H9 (cell line): ENCODE results near the gene RBMS3. TPM values are rescaled to one million over a fixed set of nuclear protein-coding genes. Genes with fewer than 3 reads are reported as not detected.

Experiments used
- DNase-seq: peaks from one replicate; pipeline ENCODE4 v3.0.0-alpha.2; 2017
- H2AFZ ChIP-seq: one replicate; pipeline ENCODE4 v1.6.1; 2013; ENCODE audit warnings: mild to moderate bottlenecking, low read length, control low read depth, moderate library complexity
- H2AK5ac ChIP-seq: 2 replicates; pipeline ENCODE4 v1.6.1; 2013; ENCODE audit warnings: low read length, control low read depth, mixed read lengths; ENCODE audit not compliant: insufficient read length
- H2BK120ac ChIP-seq: one replicate; pipeline ENCODE4 v1.6.1; 2013; ENCODE audit warnings: low read depth, mild to moderate bottlenecking, low read length, control low read depth, inconsistent platforms; ENCODE audit not compliant: poor library complexity, severe bottlenecking
- H2BK12ac ChIP-seq: 2 replicates; pipeline ENCODE4 v1.6.1; 2013; ENCODE audit warnings: low read length, control low read depth, mixed read lengths, low read depth; ENCODE audit not compliant: insufficient read length
- H2BK15ac ChIP-seq: 2 replicates; pipeline ENCODE4 v1.6.1; 2013; ENCODE audit warnings: low read depth, low read length, control low read depth
- H2BK20ac ChIP-seq: one replicate; pipeline ENCODE4 v1.6.1; 2013; ENCODE audit warnings: low read depth, mild to moderate bottlenecking, low read length, control low read depth, inconsistent platforms; ENCODE audit not compliant: poor library complexity, severe bottlenecking
- H2BK5ac ChIP-seq: 2 replicates; pipeline ENCODE4 v1.6.1; 2013; ENCODE audit warnings: low read length, control low read depth, mixed read lengths; ENCODE audit not compliant: insufficient read length
- H3K14ac ChIP-seq: 2 replicates; pipeline ENCODE4 v1.6.1; 2013; ENCODE audit warnings: low read length, control low read depth; ENCODE audit not compliant: insufficient read depth
- H3K18ac ChIP-seq: 2 replicates; pipeline ENCODE4 v1.6.1; 2013; ENCODE audit warnings: low read depth, mild to moderate bottlenecking, mixed read lengths, low read length, control low read depth; ENCODE audit not compliant: insufficient read length
- H3K23ac ChIP-seq: 2 replicates; pipeline ENCODE4 v1.6.1; 2013; ENCODE audit warnings: low read length, control low read depth, mixed read lengths, low read depth; ENCODE audit not compliant: insufficient read length
- H3K23me2 ChIP-seq: 2 replicates; pipeline ENCODE4 v1.6.1; 2013; ENCODE audit warnings: low read depth, mild to moderate bottlenecking, mixed read lengths, low read length, control low read depth; ENCODE audit not compliant: insufficient read length, poor library complexity, severe bottlenecking
- H3K27ac ChIP-seq: 2 replicates; pipeline ENCODE4 v1.5.1; 2013; ENCODE audit warnings: low read length, control low read depth, mixed read lengths, low read depth; ENCODE audit not compliant: insufficient read length
- H3K27me3 ChIP-seq: 2 replicates; pipeline ENCODE4 v1.6.1; 2013; ENCODE audit warnings: low read length, control low read depth, inconsistent platforms; ENCODE audit not compliant: insufficient read depth
- H3K4ac ChIP-seq: 2 replicates; pipeline ENCODE4 v1.6.1; 2013; ENCODE audit warnings: low read depth, mild to moderate bottlenecking, control low read depth, inconsistent platforms, low read length, moderate library complexity
- H3K4me1 ChIP-seq: 2 replicates; pipeline ENCODE4 v1.6.1; 2013; ENCODE audit warnings: low read length, control low read depth, inconsistent platforms; ENCODE audit not compliant: insufficient read depth
- H3K4me2 ChIP-seq: 2 replicates; pipeline ENCODE4 v1.6.1; 2013; ENCODE audit warnings: low read length, control low read depth, mixed read lengths; ENCODE audit not compliant: insufficient read length, insufficient read depth
- H3K56ac ChIP-seq: 2 replicates; pipeline ENCODE4 v1.6.1; 2013; ENCODE audit warnings: low read depth, mild to moderate bottlenecking, mixed read lengths, low read length, control low read depth; ENCODE audit not compliant: insufficient read length
- H3K79me1 ChIP-seq: 2 replicates; pipeline ENCODE4 v1.6.1; 2013; ENCODE audit warnings: low read depth, mild to moderate bottlenecking, moderate library complexity, low read length, control low read depth, inconsistent platforms; ENCODE audit not compliant: insufficient read depth, poor library complexity, severe bottlenecking
- H3K79me2 ChIP-seq: 2 replicates; pipeline ENCODE4 v1.6.1; 2013; ENCODE audit warnings: low read length, control low read depth, inconsistent platforms; ENCODE audit not compliant: insufficient read depth
- H3K9ac ChIP-seq: 2 replicates; pipeline ENCODE4 v1.6.1; 2013; ENCODE audit warnings: low read length, control low read depth, mixed read lengths; ENCODE audit not compliant: insufficient read length; ENCODE audit errors: extremely low read depth
- H3K9me3 ChIP-seq: one replicate; pipeline ENCODE4 v1.6.1; 2013; ENCODE audit warnings: low read depth, low read length, inconsistent platforms; ENCODE audit not compliant: control insufficient read depth
- H3T11ph ChIP-seq: one replicate; pipeline ENCODE4 v1.6.1; 2013; ENCODE audit warnings: mild to moderate bottlenecking, low read length, control low read depth, inconsistent platforms
- H4K20me1 ChIP-seq: one replicate; pipeline ENCODE4 v1.6.1; 2013; ENCODE audit not compliant: control insufficient read depth, insufficient read length, insufficient read depth
- H4K5ac ChIP-seq: 2 replicates; pipeline ENCODE4 v1.6.1; 2013; ENCODE audit warnings: low read depth, mild to moderate bottlenecking, mixed read lengths, low read length, control low read depth; ENCODE audit not compliant: insufficient read length
- H4K8ac ChIP-seq: replicated peaks from 2 replicates; pipeline ENCODE4 v1.6.1; 2013; ENCODE audit warnings: low read length, control low read depth, mixed read lengths, low read depth; ENCODE audit not compliant: insufficient read length
- H4K91ac ChIP-seq: 2 replicates; pipeline ENCODE4 v1.6.1; 2013; ENCODE audit warnings: low read depth, mild to moderate bottlenecking, moderate library complexity, mixed read lengths, low read length, control low read depth; ENCODE audit not compliant: insufficient read length
- H3K27ac Mint-ChIP-seq, 3 experiments: 2 replicates in 2 of 3; 3 replicates in 1 of 3; pipeline ENCODE4 v1.8.0; 2020 to 2021; ENCODE audit warnings: mixed read lengths in 3 of 3, mild to moderate bottlenecking in 1 of 3, moderate library complexity in 1 of 3
- H3K27me3 Mint-ChIP-seq: 2 replicates; pipeline ENCODE4 v1.8.0; 2021; ENCODE audit warnings: low read depth, mild to moderate bottlenecking, moderate library complexity, mixed read lengths
- H3K36me3 Mint-ChIP-seq, 3 experiments: 2 replicates in 2 of 3; 3 replicates in 1 of 3; pipeline ENCODE4 v1.8.0; 2020 to 2021; ENCODE audit warnings: low read depth in 3 of 3, mixed read lengths in 3 of 3; ENCODE audit not compliant: insufficient read depth in 1 of 3
- H3K4me1 Mint-ChIP-seq, 2 experiments: 2 replicates each; pipeline ENCODE4 v1.8.0; 2020; ENCODE audit warnings: mixed read lengths in 2 of 2
- H3K4me3 Mint-ChIP-seq, 2 experiments: 2 replicates in 1 of 2; 3 replicates in 1 of 2; pipeline ENCODE4 v1.8.0; 2020 to 2021; ENCODE audit warnings: mild to moderate bottlenecking in 2 of 2, mixed read lengths in 2 of 2, moderate library complexity in 1 of 2
- H3K9me3 Mint-ChIP-seq, 2 experiments: 2 replicates in 1 of 2; 3 replicates in 1 of 2; pipeline ENCODE4 v1.8.0; 2020; ENCODE audit warnings: mild to moderate bottlenecking in 2 of 2, mixed read lengths in 2 of 2, moderate library complexity in 1 of 2
- WGBS: extraction: QIAGEN DNeasy Blood & Tissue Kit; methylation state at CpG from one replicate; pipeline ENCODE4 v1.1.7; 2013; ENCODE audit warnings: missing lambda C conversion rate, low lambda C conversion rate, mixed read lengths; ENCODE audit not compliant: insufficient read length; ENCODE audit errors: extremely low coverage; 5-methylcytosine and 5-hydroxymethylcytosine counted together
- total RNA-seq: library from RNA; stranded (reverse); gene quantifications from 2 replicates; pipeline ENCODE4 v1.2.1, GENCODE V29; 2021
- TF ChIP-seq, protein P1 (sequence below): fragments of 200-600 bp; sonication (generic); conservative IDR thresholded peaks from 3 replicates; pipeline ENCODE4 v1.8.0; 2021; ENCODE audit warnings: antibody characterized with exemption, mild to moderate bottlenecking

Gene RBMS3
- total RNA-seq, 1 experiment from 2014 or later = 8.1 TPM

GRCh38 chr3:29261119-29261518 lies 19.8 kb upstream of the RBMS3 start:
- H3K9me3 Mint-ChIP-seq = no peaks in the 10 kb centered on the region; a peak in 1 of 5 replicates
- Histone ChIP-seq H3K27me3 (no peaks in the 10 kb centered on the region), H3K14ac (no peak overlapping the region), H2BK20ac (no peak overlapping the region), H3T11ph (no peak overlapping the region), H3K27ac (no peak overlapping the region), H3K9me3 (no peaks in the 10 kb centered on the region), H3K4ac (no peak overlapping the region), H2BK5ac (no peak overlapping the region), H4K20me1 (no peaks in the 10 kb centered on the region), H2BK15ac (no peak overlapping the region), H3K4me1 (no peaks in the 10 kb centered on the region), H4K8ac (no peak overlapping the region), H2AK5ac (no peak overlapping the region), H3K18ac (no peak overlapping the region), H3K4me2 (no peak overlapping the region), H4K5ac (no peak overlapping the region), H3K9ac (no peak overlapping the region), H3K23ac (no peak overlapping the region), H3K79me1 (no peaks in the 10 kb centered on the region), H2BK12ac (no peak overlapping the region), H3K56ac (no peak overlapping the region), H3K23me2 (no peaks in the 10 kb centered on the region), H2AFZ (no peak overlapping the region), H3K79me2 (no peaks in the 10 kb centered on the region), H4K91ac (no peak overlapping the region), H2BK120ac (no peak overlapping the region)
- peak overlapping the region in 1 of 3 experiments; percentile 52; a peak in 2 of 7 replicates for H3K27ac Mint-ChIP-seq
- H3K4me1 Mint-ChIP-seq = no peaks in the 10 kb centered on the region
- TF ChIP-seq, protein P1, sequence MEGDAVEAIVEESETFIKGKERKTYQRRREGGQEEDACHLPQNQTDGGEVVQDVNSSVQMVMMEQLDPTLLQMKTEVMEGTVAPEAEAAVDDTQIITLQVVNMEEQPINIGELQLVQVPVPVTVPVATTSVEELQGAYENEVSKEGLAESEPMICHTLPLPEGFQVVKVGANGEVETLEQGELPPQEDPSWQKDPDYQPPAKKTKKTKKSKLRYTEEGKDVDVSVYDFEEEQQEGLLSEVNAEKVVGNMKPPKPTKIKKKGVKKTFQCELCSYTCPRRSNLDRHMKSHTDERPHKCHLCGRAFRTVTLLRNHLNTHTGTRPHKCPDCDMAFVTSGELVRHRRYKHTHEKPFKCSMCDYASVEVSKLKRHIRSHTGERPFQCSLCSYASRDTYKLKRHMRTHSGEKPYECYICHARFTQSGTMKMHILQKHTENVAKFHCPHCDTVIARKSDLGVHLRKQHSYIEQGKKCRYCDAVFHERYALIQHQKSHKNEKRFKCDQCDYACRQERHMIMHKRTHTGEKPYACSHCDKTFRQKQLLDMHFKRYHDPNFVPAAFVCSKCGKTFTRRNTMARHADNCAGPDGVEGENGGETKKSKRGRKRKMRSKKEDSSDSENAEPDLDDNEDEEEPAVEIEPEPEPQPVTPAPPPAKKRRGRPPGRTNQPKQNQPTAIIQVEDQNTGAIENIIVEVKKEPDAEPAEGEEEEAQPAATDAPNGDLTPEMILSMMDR = no peak
- WGBS = no CpG with 5 or more reads among the region's 2 CpGs
- DNase-seq = no peak
- no peaks in the 10 kb centered on the region for H3K27me3 Mint-ChIP-seq
- H3K4me3 Mint-ChIP-seq = no peak overlapping the region
- H3K36me3 Mint-ChIP-seq = no peaks in the 10 kb centered on the region; a peak in 1 of 7 replicates
